HepG2 (cell line): ENCODE measurements around the gene JOSD1. TPM values are rescaled to one million over a fixed set of nuclear protein-coding genes. Genes with fewer than 3 reads are reported as not detected.

ENCODE experiments used
- ATF3 ChIP-seq: sonication (generic); formaldehyde crosslinking; IDR thresholded peaks from 2 replicates; pipeline ENCODE4 v1.4.0; 2020; ENCODE audit warnings: missing genetic modification reagents
- CSRNP1 ChIP-seq: sonication (generic); formaldehyde crosslinking; IDR thresholded peaks from 2 replicates; pipeline ENCODE4 v1.8.1; 2023; ENCODE audit warnings: mild to moderate bottlenecking, missing genetic modification reagents
- ELK4 ChIP-seq: sonication (generic); formaldehyde crosslinking; IDR thresholded peaks from 2 replicates; pipeline ENCODE4 v1.9.0; 2021; ENCODE audit warnings: missing genetic modification reagents, borderline replicate concordance
- FOSL1 ChIP-seq: sonication (generic); formaldehyde crosslinking; IDR thresholded peaks from 2 replicates; pipeline ENCODE4 v1.9.0; 2021; ENCODE audit warnings: missing genetic modification reagents, borderline replicate concordance
- GLI4 ChIP-seq: sonication (generic); formaldehyde crosslinking; IDR thresholded peaks from 2 replicates; pipeline ENCODE4 v1.5.1; 2020; ENCODE audit warnings: missing genetic modification reagents, mild to moderate bottlenecking, moderate library complexity, borderline replicate concordance
- HINFP ChIP-seq: sonication (generic); formaldehyde crosslinking; IDR thresholded peaks from 2 replicates; pipeline ENCODE4 v1.4.0; 2020; ENCODE audit warnings: low read depth, mild to moderate bottlenecking, missing genetic modification reagents
- PRPF4 ChIP-seq: fragments of 200-400 bp; formaldehyde crosslinking; IDR thresholded peaks from 2 replicates; pipeline ENCODE4 v1.6.1; 2016; ENCODE audit warnings: low read length, low read depth; ENCODE audit not compliant: poor library complexity, severe bottlenecking
- RNF219 ChIP-seq: sonication (generic); formaldehyde crosslinking; IDR thresholded peaks from 2 replicates; pipeline ENCODE4 v1.5.0; 2020; ENCODE audit warnings: mild to moderate bottlenecking, missing genetic modification reagents
- TFDP1 ChIP-seq: IDR thresholded peaks from 2 replicates; pipeline ENCODE4 v1.6.1; 2016; ENCODE audit warnings: missing compliant biosample characterization, missing genetic modification reagents, borderline replicate concordance
- TFDP2 ChIP-seq: sonication (generic); formaldehyde crosslinking; IDR thresholded peaks from 2 replicates; pipeline ENCODE4 v1.4.0; 2020; ENCODE audit warnings: missing genetic modification reagents
- ZFAT ChIP-seq: sonication (generic); formaldehyde crosslinking; conservative IDR thresholded peaks from 2 replicates; pipeline ENCODE4 v1.8.1; 2023; ENCODE audit warnings: missing genetic modification reagents, inconsistent platforms
- ZNF382 ChIP-seq: sonication (generic); formaldehyde crosslinking; IDR thresholded peaks from 2 replicates; pipeline ENCODE4 v1.5.0; 2020; ENCODE audit warnings: missing genetic modification reagents, mild to moderate bottlenecking, borderline replicate concordance
- ZNF503 ChIP-seq: sonication (generic); formaldehyde crosslinking; IDR thresholded peaks from 2 replicates; pipeline ENCODE4 v1.4.0; 2020; ENCODE audit warnings: missing genetic modification reagents
- ZNF569 ChIP-seq: sonication (generic); formaldehyde crosslinking; IDR thresholded peaks from 2 replicates; pipeline ENCODE4 v1.5.0; 2020; ENCODE audit warnings: mild to moderate bottlenecking, missing genetic modification reagents, moderate library complexity, borderline replicate concordance
- ZNF776 ChIP-seq: sonication (generic); formaldehyde crosslinking; IDR thresholded peaks from 2 replicates; pipeline ENCODE4 v1.4.0; 2020; ENCODE audit warnings: mild to moderate bottlenecking, missing genetic modification reagents
- polyA plus RNA-seq, 8 experiments: library from polyadenylated mRNA; depleted of rRNA in 3 of 8; stranded (reverse) in 7 of 8; unstranded in 1 of 8; fragments of >200 nt; fragmentation: Illumina TruSeq in 4 of 8; extraction: Trizol in 4 of 8; gene quantifications; 2 replicates each; pipeline versions ENCODE4 v1.2.1 to v1.2.3, GENCODE V29; 2011 to 2016; ENCODE audit warnings: low read depth in 4 of 8, missing spikeins in 1 of 8, mixed read lengths in 1 of 8; ENCODE audit not compliant: insufficient read depth in 1 of 8
- total RNA-seq, 5 experiments: library from RNA; depleted of rRNA; stranded (reverse); fragments of >200 nt; fragmentation: Illumina TruSeq; extraction: Trizol; gene quantifications; 2 replicates each; pipeline ENCODE4 v1.2.3, GENCODE V29; 2016; ENCODE audit warnings: low read depth in 1 of 5

The JOSD1 gene
- total and polyA plus RNA-seq, 2 of the 13 experiments (the other 11 are each of a cell fraction or from before 2014, with no cell fraction given): 31.7 to 38.4 TPM

- TF ChIP-seq ATF3 (CRISPR knock-in tag) (peak; percentile 53; the same call in 1 of the 2 replicates), TFDP2 (CRISPR knock-in tag) (peak; percentile 70), ZNF776 (CRISPR knock-in tag) (0 out of 2 replicates have a peak, but pooled peaks have one; percentile 84), PRPF4 (no peak), FOSL1 (CRISPR knock-in tag) (peak; percentile 42; the same call in 1 of the 2 replicates), TFDP1 (peak; percentile 50; the same call in 1 of the 2 replicates), ZNF503 (CRISPR knock-in tag) (peak; percentile 93), GLI4 (CRISPR knock-in tag) (peak; percentile 74; the same call in 1 of the 2 replicates), RNF219 (CRISPR knock-in tag) (no peak; the same call in none of the 2 replicates), ZFAT (peak; percentile 87; the same call in 1 of the 2 replicates), CSRNP1 (CRISPR knock-in tag) (peak; percentile 80), ZNF382 (CRISPR knock-in tag) (no peak), ELK4 (CRISPR knock-in tag) (peak; percentile 89; the same call in 1 of the 2 replicates), ZNF569 (CRISPR knock-in tag) (no peak), HINFP (CRISPR knock-in tag) (peak; percentile 65; the same call in 1 of the 2 replicates)
These were observed 19.0 kb downstream of the JOSD1 start, which contains the start of gene TOMM22 (continued) for GRCh38 chr22:38681582-38682335.
